HG03558 (cell line): ENCODE results near the gene XPNPEP2.

Experiments used
- ATAC-seq: cut with Tn5 transposase; IDR thresholded peaks from one replicate; pipeline ENCODE4 v1.9.1; 2021; ENCODE audit warnings: moderate number of reproducible peaks; ENCODE audit not compliant: unreplicated experiment; ENCODE audit errors: extremely low read depth

The XPNPEP2 gene

DNA sequence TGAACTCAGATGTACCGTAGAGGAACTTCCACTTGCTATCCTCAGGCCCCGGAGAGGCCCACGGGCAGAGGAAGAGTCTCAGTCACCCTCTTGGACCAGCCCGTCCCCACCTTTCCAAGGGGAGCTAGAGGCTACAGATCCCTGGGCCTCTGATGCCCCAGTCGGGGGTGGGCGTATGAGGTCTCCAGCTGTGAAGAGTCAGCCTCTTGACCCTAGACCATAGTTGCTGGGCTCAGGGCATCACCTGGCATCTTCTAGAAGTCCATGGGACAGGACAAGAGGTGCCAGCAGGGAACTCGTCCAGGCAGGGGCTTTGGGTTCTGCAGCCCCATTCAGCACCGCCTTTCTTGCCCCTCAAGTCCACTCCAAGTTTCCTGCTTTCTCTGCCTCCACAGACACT lies 52.6 kb downstream of the XPNPEP2 start:
- ATAC-seq, result no peak

DNA sequence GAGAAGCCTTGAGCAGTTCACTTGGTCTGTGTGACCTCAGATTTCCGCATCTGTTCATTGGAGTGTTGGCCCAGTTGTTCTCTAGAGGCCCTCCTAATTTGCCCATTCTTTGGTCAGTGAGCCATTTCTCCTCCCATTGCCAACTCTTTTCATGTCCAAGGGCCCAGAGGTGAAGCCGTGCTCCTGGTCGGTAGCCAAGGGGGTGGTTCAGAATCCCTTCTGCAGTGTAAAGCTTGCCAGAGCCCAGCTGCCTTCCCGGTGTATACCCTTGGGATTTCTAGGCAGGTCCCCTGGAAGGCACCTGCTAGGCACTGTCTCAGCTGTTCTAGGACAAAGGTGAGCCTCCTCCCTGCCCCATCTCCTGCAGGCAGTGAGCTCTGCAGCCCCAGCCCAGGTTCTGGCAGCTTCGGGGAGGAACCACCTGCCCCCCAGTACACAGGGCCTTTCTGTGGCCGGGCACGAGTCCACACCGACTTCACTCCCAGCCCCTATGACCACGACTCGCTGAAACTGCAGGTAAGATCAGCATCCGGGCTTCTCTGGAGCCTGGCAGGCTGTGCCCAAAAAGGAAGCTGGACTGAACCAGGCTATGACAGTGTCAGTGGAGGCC lies 53.3 kb downstream of the XPNPEP2 start:
- ATAC-seq, result no peak

DNA sequence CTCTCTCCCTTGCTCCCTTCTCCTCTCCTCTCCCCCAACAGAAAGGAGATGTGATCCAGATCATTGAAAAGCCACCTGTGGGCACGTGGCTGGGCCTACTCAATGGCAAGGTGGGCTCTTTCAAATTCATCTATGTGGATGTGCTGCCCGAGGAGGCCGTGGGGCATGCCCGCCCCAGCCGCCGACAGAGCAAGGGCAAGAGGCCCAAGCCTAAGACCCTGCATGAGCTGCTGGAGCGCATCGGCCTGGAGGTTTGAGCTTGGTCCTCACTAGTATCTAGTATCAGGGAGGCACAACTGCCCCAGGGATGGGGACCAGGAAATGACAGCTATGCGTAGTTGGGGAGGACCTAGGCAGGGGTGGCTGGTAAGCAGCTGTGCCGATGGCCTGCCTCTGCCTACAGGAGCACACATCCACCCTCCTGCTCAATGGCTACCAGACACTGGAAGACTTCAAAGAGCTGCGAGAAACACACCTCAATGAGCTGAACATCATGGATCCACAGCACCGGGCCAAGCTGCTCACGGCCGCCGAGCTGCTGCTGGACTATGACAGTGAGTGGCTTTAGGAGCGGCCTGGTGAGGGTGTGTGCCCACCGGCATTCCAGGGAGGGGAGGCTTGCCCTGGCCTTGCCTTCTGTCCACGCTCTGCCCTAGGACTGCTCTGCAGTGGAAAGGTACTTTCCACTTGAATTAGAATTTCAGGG lies 54.0 kb downstream of the XPNPEP2 start:
- no peak for ATAC-seq

DNA sequence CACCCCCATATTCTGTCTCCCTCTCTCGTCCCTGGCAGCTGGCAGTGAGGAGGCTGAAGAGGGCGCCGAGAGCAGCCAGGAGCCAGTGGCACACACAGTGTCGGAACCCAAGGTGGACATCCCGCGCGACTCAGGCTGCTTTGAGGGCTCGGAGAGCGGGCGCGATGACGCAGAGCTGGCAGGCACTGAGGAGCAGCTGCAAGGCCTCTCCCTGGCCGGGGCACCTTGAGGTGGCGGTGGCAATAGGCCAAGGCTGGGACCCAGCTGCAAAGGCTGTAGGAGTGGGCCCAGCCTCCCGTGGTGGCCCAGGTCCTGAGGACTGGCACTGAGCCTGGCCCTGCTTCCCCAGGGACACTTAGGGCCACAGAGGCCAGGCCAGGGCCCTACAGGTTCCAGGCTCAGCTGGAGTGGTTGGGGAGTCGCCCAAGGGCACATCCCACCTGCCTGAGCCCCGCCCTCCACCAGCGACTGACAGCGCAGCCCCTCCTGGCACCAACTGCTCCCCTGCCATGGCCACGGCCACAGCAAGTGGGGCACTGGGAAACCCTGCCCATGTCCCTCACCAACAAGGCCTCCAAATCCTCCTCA lies 54.9 kb downstream of the XPNPEP2 start:
- ATAC-seq, result no peak

DNA sequence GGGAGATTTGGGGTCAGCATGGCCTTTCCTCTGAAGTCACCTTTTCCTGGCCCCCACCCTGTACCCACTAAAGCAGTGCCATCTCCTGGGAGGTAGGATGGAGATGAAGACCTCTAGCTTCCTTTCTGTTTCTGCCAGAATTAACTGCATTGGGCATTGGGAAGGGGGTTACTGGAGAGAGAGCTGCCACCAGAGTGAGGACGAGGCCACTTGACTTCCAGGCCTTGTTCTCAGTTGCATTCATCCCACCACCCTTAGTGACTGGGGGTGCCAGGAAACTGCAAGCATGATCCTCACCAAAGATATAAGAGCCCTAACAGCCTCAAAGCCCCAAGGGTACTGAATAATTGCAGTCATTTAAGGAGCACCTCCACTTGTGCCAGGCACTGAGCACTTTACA lies 56.8 kb downstream of the XPNPEP2 start:
- no peak for ATAC-seq

DNA sequence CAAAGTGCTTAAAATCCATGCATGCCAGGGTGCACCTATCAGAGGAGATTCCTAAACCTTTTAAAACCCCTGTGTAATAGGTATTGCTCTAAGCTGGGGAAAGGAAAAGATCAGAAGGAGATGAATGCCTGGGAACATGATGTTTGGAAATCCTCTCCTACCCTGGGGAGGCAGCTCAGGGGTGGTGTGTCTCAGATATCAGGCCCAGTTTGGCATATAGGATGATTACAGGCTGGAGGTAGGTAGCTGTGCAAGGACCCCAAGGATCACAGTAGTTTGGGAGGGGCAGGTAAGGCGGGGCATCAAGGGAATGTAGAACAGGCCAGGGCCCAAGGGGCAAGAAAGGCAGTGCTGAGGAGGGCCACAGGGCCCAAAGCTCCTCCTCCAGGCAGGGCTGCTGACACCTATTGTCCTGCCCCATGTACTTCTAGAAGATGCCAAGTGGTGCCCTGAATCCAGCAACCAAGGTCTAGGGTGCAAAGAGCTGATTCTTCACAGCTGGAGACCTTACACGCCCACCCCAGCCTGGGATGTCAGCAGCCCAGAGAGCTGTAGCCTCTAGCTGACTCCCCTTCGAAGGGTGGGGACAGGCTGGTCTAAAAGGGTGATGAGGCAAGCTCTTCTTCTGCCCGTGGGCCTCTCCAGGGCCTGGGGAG lies 58.6 kb downstream of the XPNPEP2 start:
- ATAC-seq, result no peak

DNA sequence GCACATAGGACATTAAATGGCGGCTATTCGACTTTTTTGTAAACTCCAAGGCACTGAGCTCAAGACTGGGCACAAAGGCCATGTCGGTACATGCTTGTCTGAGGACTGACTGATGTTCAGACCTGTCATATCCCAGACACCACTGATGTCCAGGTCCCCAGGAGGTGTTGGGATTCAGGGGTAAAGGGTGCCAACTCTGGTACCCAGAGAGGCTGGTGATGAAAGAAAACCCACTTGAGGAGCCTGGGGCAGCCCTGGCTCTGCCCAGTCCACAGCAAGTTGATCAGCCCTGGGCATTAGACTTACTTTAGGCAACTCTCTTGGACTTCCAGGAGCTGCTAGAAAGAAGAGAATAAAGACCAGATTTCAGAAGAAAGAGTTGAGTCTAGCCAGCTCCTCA lies 59.7 kb downstream of the XPNPEP2 start:
- ATAC-seq, result no peak

DNA sequence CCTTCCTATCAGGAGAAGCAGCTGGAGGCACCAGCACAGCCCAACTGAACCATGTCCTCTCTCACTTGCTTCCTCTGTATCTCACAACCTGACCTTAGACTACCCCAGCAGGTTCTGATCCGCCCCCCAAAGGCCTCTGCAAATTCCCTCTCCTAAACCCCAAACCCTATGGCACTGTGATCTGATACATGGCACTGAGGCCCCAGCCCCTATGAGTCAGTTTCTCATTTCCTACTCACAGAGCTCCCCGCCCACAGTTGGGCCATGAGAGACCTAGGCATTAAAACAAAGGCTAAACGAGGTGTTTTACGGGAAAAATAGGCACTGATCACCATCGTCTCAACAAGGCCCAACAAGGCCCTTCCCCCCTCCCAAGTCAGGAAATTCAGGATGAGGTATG lies 60.1 kb downstream of the XPNPEP2 start:
- no peak for ATAC-seq

DNA sequence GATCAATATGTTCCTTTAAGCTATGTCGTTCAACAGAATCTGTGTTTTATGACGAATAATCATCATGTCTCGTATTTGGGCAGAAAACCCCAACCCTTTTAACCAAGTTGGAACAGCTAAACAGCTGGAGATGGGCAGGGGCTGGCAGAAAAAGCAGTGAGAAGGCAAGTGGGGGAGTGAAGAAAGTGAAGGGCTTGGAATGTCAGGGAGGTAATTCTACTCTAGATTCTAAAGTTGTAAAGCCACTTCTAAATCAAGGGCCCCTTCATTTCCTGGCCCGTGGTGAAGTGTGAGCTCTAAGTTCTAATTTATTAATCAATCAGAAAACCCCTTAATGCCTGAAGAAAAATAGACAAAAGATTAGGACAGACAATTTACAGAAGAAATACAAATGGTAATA lies 61.4 kb downstream of the XPNPEP2 start:
- no peak for ATAC-seq

DNA sequence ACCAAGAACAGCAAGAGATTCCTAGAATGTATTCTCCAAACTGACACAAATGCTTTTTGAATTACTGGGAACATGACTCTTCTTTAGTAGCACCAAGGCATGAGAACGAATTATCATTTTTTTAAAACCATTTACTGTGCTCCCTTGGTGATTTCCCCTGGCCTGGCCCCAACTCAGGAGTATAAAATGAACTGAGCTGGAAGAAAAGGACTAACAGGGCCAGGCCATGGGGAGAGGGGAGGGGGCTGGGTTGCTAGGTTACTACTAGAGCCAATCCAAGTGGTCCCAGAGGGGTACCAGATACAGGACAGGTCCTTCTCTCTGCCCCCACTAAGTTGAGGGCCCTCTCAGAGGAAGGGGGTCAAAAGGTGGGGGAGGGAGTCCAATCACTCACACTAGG lies 64.1 kb downstream of the XPNPEP2 start:
- ATAC-seq, result no peak

DNA sequence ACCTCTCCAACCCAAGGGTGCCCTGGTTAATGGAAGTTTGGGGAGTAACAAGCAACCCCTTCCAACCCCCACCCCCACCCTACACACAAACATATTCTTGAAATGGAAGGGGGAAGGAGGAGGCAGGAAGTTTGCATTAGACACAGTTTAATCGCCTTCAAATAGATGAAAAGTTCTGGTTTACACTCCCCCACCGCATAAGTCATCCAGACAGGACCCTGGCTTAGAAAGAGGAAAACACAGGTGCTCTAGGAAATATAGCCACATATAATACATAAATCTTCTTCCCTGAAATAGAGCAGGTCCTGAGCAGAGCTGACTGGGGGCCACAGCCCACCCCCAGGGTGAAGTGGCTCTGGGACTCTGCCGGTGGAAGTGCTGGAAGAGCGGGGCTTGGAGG lies 66.0 kb downstream of the XPNPEP2 start:
- ATAC-seq, result no peak

DNA sequence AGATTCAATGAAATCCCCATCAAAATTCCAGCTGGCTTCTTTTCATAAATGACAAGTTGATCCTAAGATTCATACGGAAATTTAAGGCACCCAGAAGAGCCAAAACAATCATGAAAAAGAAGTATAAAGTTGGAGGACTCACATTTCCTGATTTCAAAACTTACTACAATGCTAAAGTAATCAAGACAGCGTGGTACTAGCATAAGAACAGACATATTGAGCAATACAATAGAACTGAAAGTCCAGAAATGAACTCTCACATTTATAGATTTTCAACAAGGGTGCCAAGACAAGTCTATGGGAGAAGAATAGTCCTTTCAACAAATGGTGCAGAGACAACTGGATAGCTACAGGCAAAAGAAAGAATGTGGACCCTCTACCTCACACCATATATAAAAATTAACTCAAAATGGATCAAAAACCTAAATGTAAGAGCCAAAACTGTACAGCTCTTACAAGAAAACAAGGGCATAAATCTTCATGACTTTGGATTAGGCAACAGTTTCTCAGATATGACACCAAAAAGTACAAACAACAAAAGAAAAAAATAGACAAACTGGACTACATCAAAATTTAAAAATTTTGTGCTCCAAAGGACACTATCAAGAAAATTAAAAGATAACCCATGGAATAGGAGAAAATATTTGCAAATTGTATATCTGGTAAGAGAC lies 69.5 kb downstream of the XPNPEP2 start:
- ATAC-seq, result no peak

DNA sequence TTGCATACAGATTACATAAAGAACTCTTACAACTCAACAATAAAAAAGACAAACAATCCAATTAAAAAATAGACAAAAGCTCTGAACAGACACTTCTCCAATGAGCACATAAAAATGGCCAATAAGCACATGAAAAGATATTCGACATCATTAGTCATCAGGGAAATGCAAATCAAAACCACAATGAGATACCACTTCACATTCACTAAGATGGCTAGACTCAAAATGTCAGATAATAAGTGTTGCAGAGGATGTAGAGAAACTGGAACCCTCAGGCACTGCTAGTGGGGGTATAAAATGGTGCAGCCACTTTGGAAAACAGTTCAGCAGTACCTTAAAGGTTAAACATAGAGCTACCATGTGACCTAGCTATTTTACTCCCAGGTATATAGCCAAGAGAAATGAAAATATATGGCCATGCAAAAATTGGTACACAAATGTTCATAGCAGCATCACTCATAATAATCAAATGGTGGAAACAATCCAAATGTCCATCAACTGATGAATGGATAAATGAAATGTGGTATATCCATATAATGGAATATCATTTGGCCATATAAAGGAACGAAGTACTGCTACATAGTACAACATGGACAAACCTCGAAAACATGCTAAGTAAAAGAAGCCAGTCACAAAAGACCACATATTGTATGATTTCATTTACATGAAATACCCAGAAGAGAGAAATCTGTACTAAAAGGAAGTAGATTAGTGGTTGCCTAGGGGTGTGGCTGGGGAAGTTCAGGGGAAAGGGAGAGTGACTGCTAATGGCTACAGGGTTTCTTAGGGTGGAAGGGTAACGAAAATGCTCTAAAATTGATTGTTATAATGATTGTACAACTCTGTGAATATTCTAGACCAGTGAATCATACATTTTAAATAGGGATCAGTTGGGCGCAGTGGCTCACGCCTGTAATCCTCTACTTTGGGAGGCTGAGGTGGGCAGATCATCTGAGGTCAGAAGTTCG lies 70.3 kb downstream of the XPNPEP2 start:
- no peak for ATAC-seq

DNA sequence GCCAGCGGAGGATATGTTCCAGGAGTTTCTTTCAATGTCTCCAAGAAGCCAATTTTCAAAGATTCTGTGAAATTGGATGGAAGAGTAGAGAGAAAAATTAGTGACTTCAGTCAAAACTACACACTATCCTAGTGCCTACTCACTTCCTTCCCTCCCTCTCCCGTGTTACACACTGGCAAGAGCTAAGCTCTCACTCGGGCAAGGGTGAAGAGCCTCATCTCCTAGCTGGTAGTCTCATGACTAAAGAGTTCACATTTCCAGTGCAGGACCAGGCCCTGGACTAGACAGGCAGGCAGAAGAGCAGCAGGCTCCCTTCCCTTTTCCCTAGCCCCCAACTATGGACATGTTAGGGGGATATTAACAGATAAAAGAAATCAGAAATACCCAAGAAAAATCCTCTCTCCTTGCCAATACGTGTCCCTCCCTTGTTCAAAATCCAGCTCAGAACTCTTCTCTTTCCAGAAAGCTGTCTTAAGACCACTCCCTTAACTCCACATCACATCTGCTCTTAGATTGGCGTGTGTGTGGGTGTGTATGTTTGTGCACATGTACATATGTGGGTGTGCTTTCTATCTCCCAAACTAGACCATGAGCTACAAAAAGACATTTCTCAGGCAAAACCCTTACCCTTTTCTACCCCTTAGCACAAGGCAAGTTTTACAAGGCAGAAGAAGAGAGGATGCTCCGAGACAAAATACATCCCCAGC lies 75.0 kb downstream of the XPNPEP2 start:
- ATAC-seq, result no peak

DNA sequence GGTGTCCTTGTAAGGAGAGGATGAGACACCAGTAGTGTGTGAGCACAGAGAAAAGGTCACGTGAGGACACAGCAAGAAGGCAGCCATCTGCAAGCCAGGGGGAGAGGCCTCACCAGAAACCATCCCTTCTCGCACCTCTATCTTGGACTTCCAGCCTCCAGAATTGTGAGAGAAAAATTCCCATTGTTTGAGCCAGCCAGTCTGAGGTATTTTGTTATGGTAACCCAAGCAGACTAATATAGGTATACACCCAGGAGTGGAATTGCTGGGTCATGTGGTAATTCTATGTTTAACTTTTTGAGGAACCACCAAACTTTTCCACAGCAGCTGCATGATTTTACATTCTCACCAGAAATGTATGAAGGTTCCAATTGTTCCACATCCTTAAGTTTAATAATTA lies 79.3 kb downstream of the XPNPEP2 start:
- ATAC-seq, result no peak
